Endothelial cell of umbilical vein (primary cell): Measurements from ENCODE around the gene MMD.

Experiments used
- CTCF ChIP-seq, 2 donors: IDR thresholded peaks; 1 replicate in 1 of 2; 2 replicates in 1 of 2; pipeline ENCODE4 v1.5.1; 2011; ENCODE audit warnings: low read length in 2 of 2, mild to moderate bottlenecking in 2 of 2, moderate library complexity in 2 of 2, control low read depth in 1 of 2, inconsistent platforms in 1 of 2, low read depth in 1 of 2; ENCODE audit not compliant: insufficient read depth in 1 of 2; ENCODE audit errors: extremely low read depth in 1 of 2
- EZH2 ChIP-seq: IDR thresholded peaks from 2 replicates; pipeline ENCODE4 v1.6.1; 2012; ENCODE audit warnings: borderline replicate concordance, low read depth, mild to moderate bottlenecking, moderate library complexity, low read length, inconsistent platforms; ENCODE audit not compliant: severe bottlenecking
- MAX ChIP-seq: IDR thresholded peaks from 2 replicates; pipeline ENCODE4 v1.6.1; 2011; ENCODE audit not compliant: insufficient read depth, insufficient read length
- MYC ChIP-seq: IDR thresholded peaks from one replicate; pipeline ENCODE4 v1.6.1; 2011; ENCODE audit warnings: mild to moderate bottlenecking, low read depth, low read length
- POLR2A ChIP-seq: IDR thresholded peaks from 2 replicates; pipeline ENCODE4 v1.6.1; 2012; ENCODE audit warnings: low read depth, mild to moderate bottlenecking, control low read depth, low read length
- POLR2AphosphoS5 ChIP-seq: IDR thresholded peaks from 2 replicates; pipeline ENCODE4 v1.6.1; 2012; ENCODE audit warnings: low read depth, mild to moderate bottlenecking, control low read depth, low read length, moderate library complexity; ENCODE audit not compliant: insufficient read depth

GRCh38 chr17:55440391-55440790 is 18.8 kb upstream of the MMD start:
- no peak for TF ChIP-seq MAX
- no peak for TF ChIP-seq CTCF (IDR thresholded peaks at IDR 0.05; ENCODE audit: extremely low read depth in 1 of 2, insufficient read depth in 1 of 2, low read depth in 1 of 2, low read length in 2 of 2)
- TF ChIP-seq POLR2AphosphoS5 = no peak
- TF ChIP-seq POLR2A = no peak
- no peak for TF ChIP-seq EZH2
- TF ChIP-seq MYC = no peak
